Liver (tissue), 9 donors: Measurements from ENCODE around the gene SYNGR1. TPM values are rescaled to one million over a fixed set of nuclear protein-coding genes. Genes with fewer than 3 reads are reported as not detected.

Source experiments
- DNase-seq: peaks from one replicate; pipeline ENCODE4 v3.0.0-alpha.2; 2017; ENCODE audit warnings: low spot score
- H3K27ac ChIP-seq, 2 donors: one replicate each; pipeline ENCODE4 v1.7.0; 2013; ENCODE audit warnings: inconsistent platforms in 2 of 2, low read length in 2 of 2, control low read depth in 1 of 2, low read depth in 1 of 2, mild to moderate bottlenecking in 1 of 2
- H3K27me3 ChIP-seq, 4 donors: one replicate each; pipeline versions ENCODE4 v1.6.1 to v1.7.0; 2013; ENCODE audit warnings: low read length in 3 of 4, inconsistent platforms in 1 of 4, mild to moderate bottlenecking in 1 of 4, moderate library complexity in 1 of 4; ENCODE audit not compliant: control insufficient read depth in 4 of 4, insufficient read depth in 4 of 4
- H3K36me3 ChIP-seq, 4 donors: one replicate each; pipeline versions ENCODE4 v1.6.1 to v1.7.0; 2013; ENCODE audit warnings: low read length in 3 of 4, mild to moderate bottlenecking in 3 of 4, low read depth in 1 of 4, moderate library complexity in 1 of 4; ENCODE audit not compliant: control insufficient read depth in 4 of 4, insufficient read depth in 3 of 4
- H3K4me1 ChIP-seq, 4 donors: one replicate each; pipeline versions ENCODE4 v1.6.1 to v1.7.0; 2013; ENCODE audit warnings: low read length in 3 of 4, mild to moderate bottlenecking in 3 of 4, moderate library complexity in 1 of 4; ENCODE audit not compliant: control insufficient read depth in 4 of 4, insufficient read depth in 4 of 4
- H3K4me3 ChIP-seq, 3 donors: one replicate each; pipeline versions ENCODE4 v1.6.1 to v1.7.0; 2013; ENCODE audit warnings: low read length in 3 of 3, control low read depth in 1 of 3, low read depth in 1 of 3, mild to moderate bottlenecking in 1 of 3
- H3K9ac ChIP-seq, 2 donors: one replicate each; pipeline ENCODE4 v1.7.0; 2013; ENCODE audit warnings: low read length in 2 of 2, mild to moderate bottlenecking in 2 of 2, moderate library complexity in 2 of 2, control low read depth in 1 of 2, low read depth in 1 of 2
- H3K9me3 ChIP-seq, 4 donors: one replicate each; pipeline versions ENCODE4 v1.6.1 to v1.7.0; 2013; ENCODE audit warnings: low read length in 3 of 4; ENCODE audit not compliant: control insufficient read depth in 4 of 4
- CTCF ChIP-seq: fragments of 150-350 bp; IDR thresholded peaks from 2 replicates; pipeline ENCODE4 v1.5.1; 2017; ENCODE audit warnings: improper control_type of control experiment, low read depth, low read length; ENCODE audit not compliant: missing input control
- EGR1 ChIP-seq, 2 donors: IDR thresholded peaks; 2 replicates each; pipeline ENCODE4 v1.6.1; 2016 to 2018; ENCODE audit warnings: antibody characterized with exemption in 2 of 2, low read depth in 2 of 2
- FOXA1 ChIP-seq: IDR thresholded peaks from 2 replicates; pipeline ENCODE4 v1.6.1; 2016; ENCODE audit warnings: antibody characterized with exemption
- FOXA2 ChIP-seq: IDR thresholded peaks from 2 replicates; pipeline ENCODE4 v1.6.1; 2016; ENCODE audit warnings: antibody characterized with exemption
- GABPA ChIP-seq, 2 donors: IDR thresholded peaks in 1 of 2; conservative IDR thresholded peaks in 1 of 2; 2 replicates each; pipeline ENCODE4 v1.6.1; 2016; ENCODE audit warnings: antibody characterized with exemption in 2 of 2, mild to moderate bottlenecking in 1 of 2, moderate library complexity in 1 of 2
- HNF4A ChIP-seq, 2 donors: conservative IDR thresholded peaks; 2 replicates each; pipeline ENCODE4 v1.6.1; 2016; ENCODE audit warnings: antibody characterized with exemption in 2 of 2, mild to moderate bottlenecking in 2 of 2
- HNF4G ChIP-seq: IDR thresholded peaks from 2 replicates; pipeline ENCODE4 v1.6.1; 2016; ENCODE audit warnings: antibody characterized with exemption
- JUND ChIP-seq, 2 donors: IDR thresholded peaks; 2 replicates each; pipeline ENCODE4 v1.6.1; 2016; ENCODE audit warnings: antibody characterized with exemption in 2 of 2
- MAX ChIP-seq: IDR thresholded peaks from 2 replicates; pipeline ENCODE4 v1.6.1; 2016; ENCODE audit warnings: antibody characterized with exemption
- NR2F2 ChIP-seq: IDR thresholded peaks from 2 replicates; pipeline ENCODE4 v1.6.1; 2016; ENCODE audit warnings: antibody characterized with exemption
- RAD21 ChIP-seq, 2 donors: IDR thresholded peaks; 2 replicates each; pipeline ENCODE4 v1.6.1; 2016; ENCODE audit warnings: antibody characterized with exemption in 2 of 2, mild to moderate bottlenecking in 2 of 2
- RXRA ChIP-seq, 2 donors: IDR thresholded peaks; 2 replicates each; pipeline ENCODE4 v1.6.1; 2017 to 2018; ENCODE audit warnings: antibody characterized with exemption in 2 of 2, mild to moderate bottlenecking in 1 of 2
- SP1 ChIP-seq: IDR thresholded peaks from 2 replicates; pipeline ENCODE4 v1.6.1; 2018; ENCODE audit warnings: antibody characterized with exemption, mild to moderate bottlenecking
- TAF1 ChIP-seq: conservative IDR thresholded peaks from 2 replicates; pipeline ENCODE4 v1.6.1; 2016; ENCODE audit warnings: antibody characterized with exemption, mild to moderate bottlenecking
- YY1 ChIP-seq: IDR thresholded peaks from 2 replicates; pipeline ENCODE4 v1.6.1; 2016; ENCODE audit warnings: antibody characterized with exemption, mild to moderate bottlenecking
- WGBS: extraction: QIAGEN DNeasy Blood & Tissue Kit; methylation state at CpG from one replicate; pipeline ENCODE4 v1.1.7; 2013; 5-methylcytosine and 5-hydroxymethylcytosine counted together
- polyA plus RNA-seq, 2 donors: library from polyadenylated mRNA; stranded (reverse) in 1 of 2; unstranded in 1 of 2; fragments of 200-250 nt in 1 of 2; fragments of >200 nt in 1 of 2; fragmentation: Nextera tagmentation in 1 of 2; extraction: Ambion mirVana in 1 of 2; gene quantifications; one replicate each; pipeline versions ENCODE4 v1.2.1 to v1.2.3, GENCODE V29; 2013 to 2015
- total RNA-seq, 2 donors: library from RNA; depleted of rRNA; stranded (reverse); fragments of >200 nt; gene quantifications; one replicate each; pipeline ENCODE4 v1.2.3, GENCODE V29; 2014
- TF ChIP-seq, protein P1 (sequence below): IDR thresholded peaks from 2 replicates; pipeline ENCODE4 v1.6.1; 2016; ENCODE audit warnings: antibody characterized with exemption
- TF ChIP-seq, protein P2 (sequence below): IDR thresholded peaks from 2 replicates; pipeline ENCODE4 v1.6.1; 2016; ENCODE audit warnings: antibody characterized with exemption
- donor health status: healthy.
- donor health status: healthy.
- donor health status: healthy.
- donor health status: healthy.
- donor health status: healthy.

Gene SYNGR1
- total and polyA plus RNA-seq, 4 donors, result 1.8 to 21.9 (median 5.2) TPM

- Histone ChIP-seq H3K27ac (no peak overlapping the region), H3K9me3 (no peaks in the 10 kb centered on the region), H3K27me3 (no peaks in the 10 kb centered on the region), H3K4me3 (no peak overlapping the region), H3K36me3 (no peaks in the 10 kb centered on the region), H3K9ac (no peak overlapping the region), H3K4me1 (peaks cover 21 to 60% (median 44%) of the 10 kb centered on the region in 4 donors)
- WGBS, result 75% methylated on average over 2 of the region's 2 CpGs
- TF ChIP-seq MAX (no peak), GABPA (IDR thresholded peaks at IDR 0.05 in 1 of 2, conservative IDR thresholded peaks at IDR 0.05 in 1 of 2) (no peak), SP1 (no peak), EGR1 (IDR thresholded peaks at IDR 0.05; ENCODE audit: low read depth in 2 of 2) (no peak), HNF4A (conservative IDR thresholded peaks at IDR 0.05) (no peak), YY1 (no peak), CTCF (no peak), RAD21 (IDR thresholded peaks at IDR 0.05) (no peak), FOXA1 (no peak), TAF1 (no peak), FOXA2 (no peak), JUND (IDR thresholded peaks at IDR 0.05) (no peak), HNF4G (no peak), NR2F2 (no peak)
- TF ChIP-seq, protein P1, sequence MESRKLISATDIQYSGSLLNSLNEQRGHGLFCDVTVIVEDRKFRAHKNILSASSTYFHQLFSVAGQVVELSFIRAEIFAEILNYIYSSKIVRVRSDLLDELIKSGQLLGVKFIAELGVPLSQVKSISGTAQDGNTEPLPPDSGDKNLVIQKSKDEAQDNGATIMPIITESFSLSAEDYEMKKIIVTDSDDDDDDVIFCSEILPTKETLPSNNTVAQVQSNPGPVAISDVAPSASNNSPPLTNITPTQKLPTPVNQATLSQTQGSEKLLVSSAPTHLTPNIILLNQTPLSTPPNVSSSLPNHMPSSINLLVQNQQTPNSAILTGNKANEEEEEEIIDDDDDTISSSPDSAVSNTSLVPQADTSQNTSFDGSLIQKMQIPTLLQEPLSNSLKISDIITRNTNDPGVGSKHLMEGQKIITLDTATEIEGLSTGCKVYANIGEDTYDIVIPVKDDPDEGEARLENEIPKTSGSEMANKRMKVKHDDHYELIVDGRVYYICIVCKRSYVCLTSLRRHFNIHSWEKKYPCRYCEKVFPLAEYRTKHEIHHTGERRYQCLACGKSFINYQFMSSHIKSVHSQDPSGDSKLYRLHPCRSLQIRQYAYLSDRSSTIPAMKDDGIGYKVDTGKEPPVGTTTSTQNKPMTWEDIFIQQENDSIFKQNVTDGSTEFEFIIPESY, result no peak
- TF ChIP-seq, protein P2, sequence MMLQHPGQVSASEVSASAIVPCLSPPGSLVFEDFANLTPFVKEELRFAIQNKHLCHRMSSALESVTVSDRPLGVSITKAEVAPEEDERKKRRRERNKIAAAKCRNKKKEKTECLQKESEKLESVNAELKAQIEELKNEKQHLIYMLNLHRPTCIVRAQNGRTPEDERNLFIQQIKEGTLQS, result no peak
- DNase-seq, result no peak
Observed at GRCh38 chr22:39302431-39302960, 47.3 kb upstream of the SYNGR1 start.

DNA sequence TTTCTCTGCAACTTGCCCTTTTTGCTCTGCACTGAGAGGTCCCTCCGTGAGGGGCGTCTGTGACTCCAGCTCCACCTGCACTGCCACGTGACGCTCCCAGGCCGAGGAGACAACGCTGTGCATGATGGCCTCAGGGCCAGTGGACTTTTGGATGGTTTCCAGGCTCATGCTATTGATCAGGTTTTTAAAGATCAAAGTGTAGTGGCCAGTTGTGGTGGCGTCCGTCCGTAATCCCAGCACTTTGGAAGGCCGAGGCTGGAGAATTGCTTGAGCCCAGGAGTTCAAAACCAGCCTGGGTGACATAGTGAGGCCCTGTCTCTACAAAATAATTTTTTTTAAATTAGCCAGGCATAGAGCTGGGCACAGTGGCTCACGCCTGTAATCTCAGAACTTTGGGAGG is 46.4 kb upstream of the SYNGR1 start:
- Histone ChIP-seq H3K4me1 (peaks cover 20 to 56% (median 42%) of the 10 kb centered on the region in 4 donors), H3K27ac (peak overlapping the region; percentile 82 to 85), H3K9ac (no peak overlapping the region), H3K4me3 (no peak overlapping the region), H3K27me3 (no peaks in the 10 kb centered on the region), H3K36me3 (no peaks in the 10 kb centered on the region), H3K9me3 (no peaks in the 10 kb centered on the region)
- 35% methylated on average over 11 of the region's 11 CpGs for WGBS
- no peak for DNase-seq
- TF ChIP-seq JUND (IDR thresholded peaks at IDR 0.05), result peak in 1 of 2 donors; percentile 47
- TF ChIP-seq HNF4G, result peak; percentile 62
- peak; percentile 88 for TF ChIP-seq YY1
- TF ChIP-seq, protein P2, result no peak
- no peak for TF ChIP-seq EGR1 (IDR thresholded peaks at IDR 0.05; ENCODE audit: low read depth in 2 of 2)
- TF ChIP-seq CTCF, result no peak
- TF ChIP-seq TAF1, result no peak
- peak; percentile 27 for TF ChIP-seq FOXA1
- TF ChIP-seq NR2F2, result no peak
- TF ChIP-seq, protein P1, result peak; percentile 58
- peak; percentile 86 to 92 for TF ChIP-seq RXRA (IDR thresholded peaks at IDR 0.05)
- TF ChIP-seq GABPA (IDR thresholded peaks at IDR 0.05 in 1 of 2, conservative IDR thresholded peaks at IDR 0.05 in 1 of 2), result peak in 1 of 2 donors; percentile 38
- peak in 1 of 2 donors; percentile 39 for TF ChIP-seq RAD21 (IDR thresholded peaks at IDR 0.05)
- peak; percentile 91 for TF ChIP-seq SP1
- TF ChIP-seq MAX, result peak; percentile 88
